SW480 (cell line): ENCODE measurements around the gene PDCD4.
"Not testable (repeated sequence)": the region's sequence is repeated elsewhere in the genome, so short reads cannot be mapped to it uniquely, and the experiment has no call there.

Source experiments
- DNase-seq: peaks from one replicate; pipeline ENCODE4 v3.0.0-alpha.2; 2016; ENCODE audit warnings: low spot score

Gene PDCD4

GRCh38 chr10:110883924-110884323, 12.2 kb downstream of the PDCD4 start:
- DNase-seq = no peak

- DNase-seq = no peak
Measured at GRCh38 chr10:110885932-110886674, 14.4 kb downstream of the PDCD4 start.

GRCh38 chr10:110887560-110887959, 15.8 kb downstream of the PDCD4 start:
- no peak for DNase-seq

GRCh38 chr10:110892602-110893288, 21.0 kb downstream of the PDCD4 start:
- DNase-seq = no peak

GRCh38 chr10:110893559-110894179, 21.9 kb downstream of the PDCD4 start:
- peak; percentile 61 for DNase-seq

GRCh38 chr10:110897184-110897583, 25.5 kb downstream of the PDCD4 start:
- DNase-seq = no peak

- no peak for DNase-seq
Measured at GRCh38 chr10:110898391-110898790, 26.7 kb downstream of the PDCD4 start.

- no peak for DNase-seq
Measured at GRCh38 chr10:110900983-110901382, 29.3 kb downstream of the PDCD4 start.

- peak; percentile 79 for DNase-seq
Measured at GRCh38 chr10:110901954-110902819, 30.5 kb downstream of the PDCD4 start.

GRCh38 chr10:110903280-110904278, 31.9 kb downstream of the PDCD4 start:
- no peak for DNase-seq

- no peak for DNase-seq
Measured at GRCh38 chr10:110910138-110910537, 38.4 kb downstream of the PDCD4 start.

GRCh38 chr10:110912374-110912773, 40.6 kb downstream of the PDCD4 start:
- no peak for DNase-seq

- no peak for DNase-seq
Measured at GRCh38 chr10:110914431-110914830, 42.7 kb downstream of the PDCD4 start.

GRCh38 chr10:110915035-110915434, 43.3 kb downstream of the PDCD4 start:
- no peak for DNase-seq

- not testable (repeated sequence) for DNase-seq
Measured at GRCh38 chr10:110915600-110915999, 43.9 kb downstream of the PDCD4 start.

GRCh38 chr10:110916554-110917346, 45.0 kb downstream of the PDCD4 start:
- no peak for DNase-seq

- peak; percentile 91 for DNase-seq
Measured at GRCh38 chr10:110918269-110918642, 46.5 kb downstream of the PDCD4 start.

- DNase-seq = peak; percentile 99
Measured at GRCh38 chr10:110918643-110919348, 47.1 kb downstream of the PDCD4 start, which contains the start of gene BBIP1. Gene BBIP1 (minus strand): TSS chr10:110919180. CDS start chr10:110918157, 1,023 bp downstream.

- no peak for DNase-seq
Measured at GRCh38 chr10:110919349-110919931, 47.7 kb downstream of the PDCD4 start, which contains the start of gene SHOC2. Gene SHOC2 (plus strand): TSS chr10:110919604. CDS start chr10:110964359, 44,755 bp downstream.
